Right lobe of liver (tissue), 4 donors: ENCODE data around the gene FNDC3B.

Experiments
- POLR2A ChIP-seq: fragments of 450-650 bp; IDR thresholded peaks from one replicate; pipeline ENCODE4 v1.6.1; 2017; ENCODE audit warnings: antibody characterized with exemption, mild to moderate bottlenecking
- TF ChIP-seq, protein P1 (sequence below), 4 donors: fragments of 200-600 bp in 3 of 4; fragments of 450-650 bp in 1 of 4; IDR thresholded peaks; one replicate each; pipeline versions ENCODE4 v1.5.1 to v1.8.0; 2016 to 2022; ENCODE audit warnings: antibody characterized with exemption in 4 of 4, mild to moderate bottlenecking in 2 of 4
- donor health status: DM: no; HTN: no; CAD: no.
- donor health status: DM: no; HTN: no; CAD: no.
- donor health status: DM: no; HTN: yes; CAD: no.

DNA sequence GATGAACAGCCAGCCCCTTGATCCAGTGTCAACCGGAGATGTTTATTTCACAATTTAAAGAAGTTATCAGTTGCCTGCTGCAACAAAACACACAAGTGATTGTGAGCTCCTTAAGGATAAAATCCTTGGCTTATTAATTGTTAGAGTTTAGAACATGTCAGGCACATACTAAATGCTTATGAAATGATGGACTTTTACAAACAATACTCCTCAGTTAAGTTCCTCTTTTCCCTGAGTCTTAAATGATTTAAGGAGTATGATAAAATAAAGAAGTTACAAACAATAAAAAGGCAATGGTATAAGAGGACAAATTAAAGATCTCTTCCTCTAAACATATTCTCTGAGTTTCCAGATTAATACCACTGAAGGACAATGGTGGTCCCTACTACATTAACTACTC lies 403.2 kb downstream of the FNDC3B start:
- TF ChIP-seq, protein P1, sequence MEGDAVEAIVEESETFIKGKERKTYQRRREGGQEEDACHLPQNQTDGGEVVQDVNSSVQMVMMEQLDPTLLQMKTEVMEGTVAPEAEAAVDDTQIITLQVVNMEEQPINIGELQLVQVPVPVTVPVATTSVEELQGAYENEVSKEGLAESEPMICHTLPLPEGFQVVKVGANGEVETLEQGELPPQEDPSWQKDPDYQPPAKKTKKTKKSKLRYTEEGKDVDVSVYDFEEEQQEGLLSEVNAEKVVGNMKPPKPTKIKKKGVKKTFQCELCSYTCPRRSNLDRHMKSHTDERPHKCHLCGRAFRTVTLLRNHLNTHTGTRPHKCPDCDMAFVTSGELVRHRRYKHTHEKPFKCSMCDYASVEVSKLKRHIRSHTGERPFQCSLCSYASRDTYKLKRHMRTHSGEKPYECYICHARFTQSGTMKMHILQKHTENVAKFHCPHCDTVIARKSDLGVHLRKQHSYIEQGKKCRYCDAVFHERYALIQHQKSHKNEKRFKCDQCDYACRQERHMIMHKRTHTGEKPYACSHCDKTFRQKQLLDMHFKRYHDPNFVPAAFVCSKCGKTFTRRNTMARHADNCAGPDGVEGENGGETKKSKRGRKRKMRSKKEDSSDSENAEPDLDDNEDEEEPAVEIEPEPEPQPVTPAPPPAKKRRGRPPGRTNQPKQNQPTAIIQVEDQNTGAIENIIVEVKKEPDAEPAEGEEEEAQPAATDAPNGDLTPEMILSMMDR (IDR thresholded peaks at IDR 0.05), result no peak
- no peak for TF ChIP-seq POLR2A
